ENCODE data around the gene TIAM2.

- TF ChIP-seq EZH2 (optimal IDR thresholded peaks at IDR 0.05; ENCODE audit: low read depth, low read length) (no peak), CTCF (IDR thresholded peaks at IDR 0.05; ENCODE audit: low read length) (no peak)
Observed at GRCh38 chr6:155193526-155193925, 198.4 kb downstream of the TIAM2 start.

All from MM.1S (cell line).